Urinary bladder (tissue), 4 donors: Measurements from ENCODE around the gene USP53. TPM values are rescaled to one million over a fixed set of nuclear protein-coding genes. Genes with fewer than 3 reads are reported as not detected.
A peak's percentile ranks its signal among the peaks of the same experiment; 100 is the strongest.
"Not testable (repeated sequence)": the region's sequence is repeated elsewhere in the genome, so short reads cannot be mapped to it uniquely, and the experiment has no call there.

ENCODE experiments used
- DNase-seq: peaks from one replicate; pipeline ENCODE4 v3.0.0-alpha.2; 2015; ENCODE audit errors: extremely low spot score
- H3K27ac ChIP-seq: one replicate; pipeline ENCODE4 v1.5.1; 2013; ENCODE audit warnings: low read depth, mild to moderate bottlenecking, moderate library complexity
- H3K36me3 ChIP-seq: one replicate; pipeline ENCODE4 v1.6.1; 2013; ENCODE audit warnings: mild to moderate bottlenecking, moderate library complexity; ENCODE audit not compliant: insufficient read depth
- H3K4me1 ChIP-seq: one replicate; pipeline ENCODE4 v1.6.1; 2013; ENCODE audit warnings: mild to moderate bottlenecking, moderate library complexity; ENCODE audit not compliant: insufficient read depth
- H3K4me3 ChIP-seq: one replicate; pipeline ENCODE4 v1.5.1; 2013; ENCODE audit warnings: low read depth, low read length
- WGBS: extraction: QIAGEN DNeasy Blood & Tissue Kit; methylation state at CpG from one replicate; pipeline ENCODE4 v1.1.7; 2013; 5-methylcytosine and 5-hydroxymethylcytosine counted together
- polyA plus RNA-seq: library from polyadenylated mRNA; stranded (reverse); fragments of 200-250 nt; gene quantifications from one replicate; pipeline ENCODE4 v1.2.3, GENCODE V29; 2013
- total RNA-seq: library from RNA; depleted of rRNA; stranded (reverse); fragments of >200 nt; gene quantifications from one replicate; pipeline ENCODE4 v1.2.3, GENCODE V29; 2014
- donor health status: healthy with polysubstance abuse.
- donor health status: healthy.

Gene USP53
- total and polyA plus RNA-seq, 2 donors: 14.8 to 40.8 TPM

GRCh38 chr4:119264743-119265142 lies 52.2 kb downstream of the USP53 start:
- no peaks in the 10 kb centered on the region for H3K36me3 ChIP-seq
- WGBS: 92% methylated on average over 1 of the region's 1 CpG

GRCh38 chr4:119266153-119266552 lies 53.6 kb downstream of the USP53 start:
- DNase-seq: no peak
- no peaks in the 10 kb centered on the region for H3K4me1 ChIP-seq

More at GRCh38 chr4:119264743-119265142, 52.2 kb downstream of the USP53 start:
- Histone ChIP-seq H3K27ac (no peak overlapping the region), H3K4me1 (no peaks in the 10 kb centered on the region), H3K4me3 (no peak overlapping the region)
- DNase-seq: no peak

GRCh38 chr4:119268466-119268865 lies 56.0 kb downstream of the USP53 start:
- DNase-seq: no peak
- 83% methylated on average over 3 of the region's 3 CpGs for WGBS
- H3K27ac ChIP-seq: no peak overlapping the region
- no peaks in the 10 kb centered on the region for H3K4me1 ChIP-seq
- no peak overlapping the region for H3K4me3 ChIP-seq
- peaks cover 1% of the 10 kb centered on the region for H3K36me3 ChIP-seq

More at GRCh38 chr4:119266153-119266552, 53.6 kb downstream of the USP53 start:
- Histone ChIP-seq H3K27ac (no peak overlapping the region), H3K36me3 (no peaks in the 10 kb centered on the region), H3K4me3 (no peak overlapping the region)
- 77% methylated on average over 4 of the region's 4 CpGs for WGBS

- Histone ChIP-seq H3K27ac (no peak overlapping the region), H3K4me3 (no peak overlapping the region), H3K36me3 (peaks cover 1% of the 10 kb centered on the region), H3K4me1 (no peaks in the 10 kb centered on the region)
- no peak for DNase-seq
- WGBS: 64% methylated on average over 6 of the region's 6 CpGs
Observed at GRCh38 chr4:119271361-119272085, 59.0 kb downstream of the USP53 start.

- WGBS: 85% methylated on average over 19 of the region's 19 CpGs
- DNase-seq, H3K36me3 ChIP-seq, H3K4me3 ChIP-seq, H3K4me1 ChIP-seq, H3K27ac ChIP-seq: not testable (repeated sequence)
Observed at GRCh38 chr4:119279541-119279940, 67.0 kb downstream of the USP53 start.

- H3K4me3 ChIP-seq, DNase-seq, H3K36me3 ChIP-seq, H3K27ac ChIP-seq, H3K4me1 ChIP-seq: not testable (repeated sequence)
- 96% methylated on average over 12 of the region's 12 CpGs for WGBS
Observed at GRCh38 chr4:119279945-119280344, 67.4 kb downstream of the USP53 start.

GRCh38 chr4:119281393-119281792 lies 68.9 kb downstream of the USP53 start:
- DNase-seq: no peak
- Histone ChIP-seq H3K36me3 (no peaks in the 10 kb centered on the region), H3K4me1 (peaks cover 1% of the 10 kb centered on the region)

GRCh38 chr4:119284876-119285780 lies 72.6 kb downstream of the USP53 start:
- 8% methylated on average over 4 of the region's 4 CpGs for WGBS
- Histone ChIP-seq H3K4me3 (peak overlapping the region; percentile 14), H3K36me3 (no peaks in the 10 kb centered on the region), H3K27ac (peak overlapping the region; percentile 23), H3K4me1 (peaks cover 1% of the 10 kb centered on the region)
- DNase-seq: no peak

More at GRCh38 chr4:119281393-119281792, 68.9 kb downstream of the USP53 start:
- H3K27ac ChIP-seq: no peak overlapping the region
- 73% methylated on average over 2 of the region's 2 CpGs for WGBS
- H3K4me3 ChIP-seq: no peak overlapping the region

GRCh38 chr4:119286377-119287002 lies 74.0 kb downstream of the USP53 start:
- no peak overlapping the region for H3K4me3 ChIP-seq
- no peak overlapping the region for H3K27ac ChIP-seq
- no peaks in the 10 kb centered on the region for H3K36me3 ChIP-seq
- WGBS: 32% methylated on average over 3 of the region's 3 CpGs
- peak; percentile 49 for DNase-seq
- H3K4me1 ChIP-seq: no peaks in the 10 kb centered on the region

- DNase-seq: no peak
- peaks cover 3% of the 10 kb centered on the region for H3K36me3 ChIP-seq
- 97% methylated on average over 5 of the region's 5 CpGs for WGBS
- no peak overlapping the region for H3K27ac ChIP-seq
- H3K4me3 ChIP-seq: no peak overlapping the region
- no peaks in the 10 kb centered on the region for H3K4me1 ChIP-seq
Observed at GRCh38 chr4:119289313-119289712, 76.8 kb downstream of the USP53 start.

GRCh38 chr4:119290598-119290997 lies 78.1 kb downstream of the USP53 start:
- Histone ChIP-seq H3K36me3 (peaks cover 3% of the 10 kb centered on the region), H3K27ac (no peak overlapping the region), H3K4me1 (no peaks in the 10 kb centered on the region), H3K4me3 (no peak overlapping the region)
- DNase-seq: no peak
- 75% methylated on average over 1 of the region's 1 CpG for WGBS

- no peak for DNase-seq
- Histone ChIP-seq H3K36me3 (peaks cover 3% of the 10 kb centered on the region), H3K4me1 (peaks cover 1% of the 10 kb centered on the region), H3K4me3 (no peak overlapping the region), H3K27ac (no peak overlapping the region)
- WGBS: 95% methylated on average over 2 of the region's 2 CpGs
Observed at GRCh38 chr4:119296356-119296755, 83.8 kb downstream of the USP53 start.

GRCh38 chr4:119297795-119298194 lies 85.3 kb downstream of the USP53 start:
- WGBS: 98% methylated on average over 1 of the region's 1 CpG
- H3K4me1 ChIP-seq: peaks cover 1% of the 10 kb centered on the region
- DNase-seq: no peak
- no peak overlapping the region for H3K4me3 ChIP-seq
- H3K27ac ChIP-seq: no peak overlapping the region
- H3K36me3 ChIP-seq: no peaks in the 10 kb centered on the region
